Nephron progenitor cell (in vitro differentiated cells): Measurements from ENCODE around the gene UBLCP1.

Experiments used
- DNase-seq: peaks from one replicate; pipeline ENCODE4 v3.0.0; 2021
- H3K27ac Mint-ChIP-seq: 2 replicates; pipeline ENCODE4 v1.8.0; 2021; ENCODE audit warnings: mild to moderate bottlenecking, moderate library complexity, mixed read lengths
- H3K27me3 Mint-ChIP-seq: 2 replicates; pipeline ENCODE4 v1.8.0; 2021; ENCODE audit warnings: mild to moderate bottlenecking, low read depth, mixed read lengths; ENCODE audit not compliant: poor library complexity
- H3K36me3 Mint-ChIP-seq: 2 replicates; pipeline ENCODE4 v1.8.0; 2021; ENCODE audit warnings: low read depth, mixed read lengths
- H3K4me1 Mint-ChIP-seq: 2 replicates; pipeline ENCODE4 v1.8.0; 2021; ENCODE audit warnings: mixed read lengths
- H3K4me3 Mint-ChIP-seq: 2 replicates; pipeline ENCODE4 v1.8.0; 2021; ENCODE audit warnings: mild to moderate bottlenecking, moderate library complexity, mixed read lengths
- H3K9me3 Mint-ChIP-seq: 2 replicates; pipeline ENCODE4 v1.8.0; 2021; ENCODE audit warnings: mild to moderate bottlenecking, moderate library complexity, mixed read lengths
- CTCF ChIP-seq: fragments of 200-600 bp; sonication (generic); IDR thresholded peaks from 2 replicates; pipeline ENCODE4 v1.5.0; 2021; ENCODE audit warnings: antibody characterized with exemption

Gene UBLCP1

GRCh38 chr5:159262859-159263568 lies at the start of gene UBLCP1:
Gene UBLCP1 (plus strand): TSS chr5:159263290. CDS start chr5:159268916, 5,626 bp downstream.
- peak; percentile 78 for DNase-seq
- Mint-ChIP-seq H3K4me1 (peaks cover 20% of the 10 kb centered on the region), H3K27me3 (peaks cover 30% of the 10 kb centered on the region), H3K4me3 (peak within 1 kb of the TSS; percentile 96), H3K9me3 (peaks cover 36% of the 10 kb centered on the region), H3K36me3 (peaks cover 28% of the 10 kb centered on the region), H3K27ac (peak within 1 kb of the TSS; percentile 93)
- no peak for TF ChIP-seq CTCF

- DNase-seq: no peak
- Mint-ChIP-seq H3K27ac (no peak overlapping the region), H3K36me3 (no peaks in the 10 kb centered on the region), H3K27me3 (peaks cover 11% of the 10 kb centered on the region), H3K4me3 (no peak overlapping the region), H3K9me3 (no peaks in the 10 kb centered on the region), H3K4me1 (peaks cover 19% of the 10 kb centered on the region)
- TF ChIP-seq CTCF: no peak
Observed at GRCh38 chr5:159214486-159215271, 48.4 kb upstream of the UBLCP1 start.

GRCh38 chr5:159215886-159216285 lies 47.2 kb upstream of the UBLCP1 start:
- no peak for DNase-seq
- no peaks in the 10 kb centered on the region for H3K36me3 Mint-ChIP-seq
- H3K27ac Mint-ChIP-seq: no peak overlapping the region
- H3K4me3 Mint-ChIP-seq: no peak overlapping the region
- TF ChIP-seq CTCF: no peak
- no peaks in the 10 kb centered on the region for H3K9me3 Mint-ChIP-seq
- peaks cover 7% of the 10 kb centered on the region for H3K4me1 Mint-ChIP-seq
- peaks cover 11% of the 10 kb centered on the region for H3K27me3 Mint-ChIP-seq

- Mint-ChIP-seq H3K36me3 (no peaks in the 10 kb centered on the region), H3K4me1 (peaks cover 5% of the 10 kb centered on the region), H3K9me3 (no peaks in the 10 kb centered on the region), H3K27me3 (peaks cover 11% of the 10 kb centered on the region), H3K27ac (no peak overlapping the region), H3K4me3 (no peak overlapping the region)
- DNase-seq: no peak
- no peak for TF ChIP-seq CTCF
Observed at GRCh38 chr5:159216454-159216853, 46.6 kb upstream of the UBLCP1 start.

- no peak for TF ChIP-seq CTCF
- Mint-ChIP-seq H3K9me3 (no peaks in the 10 kb centered on the region), H3K27ac (no peak overlapping the region), H3K4me3 (no peak overlapping the region), H3K27me3 (peaks cover 11% of the 10 kb centered on the region), H3K36me3 (no peaks in the 10 kb centered on the region), H3K4me1 (no peaks in the 10 kb centered on the region)
- no peak for DNase-seq
Observed at GRCh38 chr5:159217236-159217635, 45.9 kb upstream of the UBLCP1 start.
